ENCODE data around the gene BHLHA15. TPM values are rescaled to one million over a fixed set of nuclear protein-coding genes. Genes with fewer than 3 reads are reported as not detected.

BHLHA15 gene
- total and polyA plus RNA-seq, 3 donors from 2014 or later = 0.50 to 2.4 TPM; not detected in 1

- no peak overlapping the region for H3K27ac ChIP-seq
- TF ChIP-seq CTCF (IDR thresholded peaks at IDR 0.05) (no peak), POLR2A (IDR thresholded peaks at IDR 0.05) (no peak)
- intact Hi-C loops (cut with DNase I; ENCODE audit: low total_unique reads) = no loop called here
- WGBS, 2 donors = 80 to 85% methylated on average over 12 to 17 of the region's 17 CpGs
- no peaks in the 10 kb centered on the region for H3K9me3 ChIP-seq
- no peak for DNase-seq
- H3K4me3 ChIP-seq = no peak overlapping the region
- no peaks in the 10 kb centered on the region for H3K36me3 ChIP-seq (ENCODE audit: low read depth, missing control alignments)
- no peaks in the 10 kb centered on the region for H3K4me1 ChIP-seq
- no peaks in the 10 kb centered on the region for H3K27me3 ChIP-seq
Measured at GRCh38 chr7:98229991-98230745, 18.9 kb downstream of the BHLHA15 start.

GRCh38 chr7:98230746-98231471, 19.7 kb downstream of the BHLHA15 start:
- no peak overlapping the region for H3K27ac ChIP-seq
- no peak for TF ChIP-seq CTCF (IDR thresholded peaks at IDR 0.05)
- no peak for TF ChIP-seq POLR2A (IDR thresholded peaks at IDR 0.05)
- no peaks in the 10 kb centered on the region for H3K36me3 ChIP-seq (ENCODE audit: low read depth, missing control alignments)
- no peaks in the 10 kb centered on the region for H3K27me3 ChIP-seq
- H3K4me1 ChIP-seq = no peaks in the 10 kb centered on the region
- WGBS, 2 donors = 92 to 95% methylated on average over 10 to 30 of the region's 30 CpGs
- intact Hi-C loops (cut with DNase I; ENCODE audit: low total_unique reads) = no loop called here
- no peak for DNase-seq
- no peaks in the 10 kb centered on the region for H3K9me3 ChIP-seq
- no peak overlapping the region for H3K4me3 ChIP-seq

GRCh38 chr7:98231493-98232262, 20.4 kb downstream of the BHLHA15 start:
- H3K9me3 ChIP-seq = no peaks in the 10 kb centered on the region
- WGBS, 2 donors = 91 to 95% methylated on average over 14 to 25 of the region's 25 CpGs
- intact Hi-C loops (cut with DNase I; ENCODE audit: low total_unique reads) = no loop called here

DNA sequence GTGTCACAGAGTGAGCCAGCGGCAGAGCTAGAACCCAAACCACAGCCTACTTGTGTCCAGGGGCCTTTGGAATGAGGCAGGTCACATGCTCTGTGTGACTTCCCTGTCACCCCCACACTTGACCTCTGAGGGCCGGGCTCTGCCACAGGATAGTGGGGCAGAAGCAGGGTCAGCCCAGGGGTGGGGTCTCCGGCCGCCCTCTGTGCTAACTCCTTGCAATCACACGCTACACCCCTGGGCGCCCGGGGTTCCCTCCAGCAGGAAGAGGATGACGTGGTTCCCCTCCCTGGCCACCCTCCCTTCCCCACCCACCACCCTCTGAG, 21.0 kb downstream of the BHLHA15 start:
- DNase-seq = no peak
- WGBS, 2 donors = 87 to 100% methylated on average over 1 to 8 of the region's 8 CpGs
- intact Hi-C loops (cut with DNase I; ENCODE audit: low total_unique reads) = no loop called here
- H3K27ac ChIP-seq = no peak overlapping the region
- TF ChIP-seq POLR2A (IDR thresholded peaks at IDR 0.05) (no peak), CTCF (IDR thresholded peaks at IDR 0.05) (no peak)
- no peaks in the 10 kb centered on the region for H3K4me1 ChIP-seq
- no peaks in the 10 kb centered on the region for H3K36me3 ChIP-seq (ENCODE audit: low read depth, missing control alignments)
- no peak overlapping the region for H3K4me3 ChIP-seq
- H3K9me3 ChIP-seq = no peaks in the 10 kb centered on the region
- H3K27me3 ChIP-seq = no peaks in the 10 kb centered on the region

More at GRCh38 chr7:98231493-98232262, 20.4 kb downstream of the BHLHA15 start:
- Histone ChIP-seq H3K27ac (no peak overlapping the region), H3K36me3 (ENCODE audit: low read depth, missing control alignments) (no peaks in the 10 kb centered on the region), H3K4me3 (no peak overlapping the region), H3K4me1 (no peaks in the 10 kb centered on the region), H3K27me3 (no peaks in the 10 kb centered on the region)
- DNase-seq = no peak
- TF ChIP-seq CTCF (IDR thresholded peaks at IDR 0.05) = no peak
- no peak for TF ChIP-seq POLR2A (IDR thresholded peaks at IDR 0.05)
